Measurements from ENCODE around the gene SMPD4.
"Not testable (repeated sequence)": the region's sequence is repeated elsewhere in the genome, so short reads cannot be mapped to it uniquely, and the experiment has no call there.

DNA sequence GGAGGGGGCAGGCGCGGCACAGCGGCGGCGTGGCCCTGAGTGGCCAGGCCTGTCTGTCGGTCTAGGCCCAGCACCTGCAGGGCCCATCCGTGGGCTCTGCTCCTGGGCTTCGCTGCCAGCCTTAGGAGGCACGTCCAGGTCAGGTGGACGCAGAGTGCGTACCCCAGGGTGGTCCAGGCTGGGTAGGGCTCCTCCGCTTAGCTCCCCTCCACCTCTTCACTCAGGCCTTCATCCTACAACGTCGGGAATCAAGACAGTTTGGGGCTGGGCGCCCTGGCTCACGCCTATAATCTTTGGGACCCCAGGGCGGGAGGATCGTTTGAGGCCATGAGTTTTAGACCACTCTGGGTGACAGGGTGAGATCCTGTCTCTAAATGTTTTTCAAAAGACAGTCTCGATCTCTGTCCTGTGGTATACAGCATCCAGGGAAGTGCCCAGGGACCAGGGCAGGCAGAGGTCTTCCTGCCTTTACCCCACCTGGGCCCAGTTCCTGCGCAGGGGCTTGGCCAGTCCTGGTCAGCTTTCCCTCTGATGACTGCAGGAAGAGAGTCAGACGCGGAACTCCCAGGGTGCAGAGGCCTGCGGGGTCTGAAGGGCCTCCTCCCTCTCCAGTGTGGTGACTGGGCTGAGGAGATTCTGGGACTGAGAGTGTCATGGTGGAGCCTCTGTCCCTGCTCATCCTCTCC lies 1.6 kb upstream of the SMPD4 start:
- TF ChIP-seq, protein P1, sequence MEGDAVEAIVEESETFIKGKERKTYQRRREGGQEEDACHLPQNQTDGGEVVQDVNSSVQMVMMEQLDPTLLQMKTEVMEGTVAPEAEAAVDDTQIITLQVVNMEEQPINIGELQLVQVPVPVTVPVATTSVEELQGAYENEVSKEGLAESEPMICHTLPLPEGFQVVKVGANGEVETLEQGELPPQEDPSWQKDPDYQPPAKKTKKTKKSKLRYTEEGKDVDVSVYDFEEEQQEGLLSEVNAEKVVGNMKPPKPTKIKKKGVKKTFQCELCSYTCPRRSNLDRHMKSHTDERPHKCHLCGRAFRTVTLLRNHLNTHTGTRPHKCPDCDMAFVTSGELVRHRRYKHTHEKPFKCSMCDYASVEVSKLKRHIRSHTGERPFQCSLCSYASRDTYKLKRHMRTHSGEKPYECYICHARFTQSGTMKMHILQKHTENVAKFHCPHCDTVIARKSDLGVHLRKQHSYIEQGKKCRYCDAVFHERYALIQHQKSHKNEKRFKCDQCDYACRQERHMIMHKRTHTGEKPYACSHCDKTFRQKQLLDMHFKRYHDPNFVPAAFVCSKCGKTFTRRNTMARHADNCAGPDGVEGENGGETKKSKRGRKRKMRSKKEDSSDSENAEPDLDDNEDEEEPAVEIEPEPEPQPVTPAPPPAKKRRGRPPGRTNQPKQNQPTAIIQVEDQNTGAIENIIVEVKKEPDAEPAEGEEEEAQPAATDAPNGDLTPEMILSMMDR (IDR thresholded peaks at IDR 0.05): not testable (repeated sequence)
- not testable (repeated sequence) for TF ChIP-seq POLR2A (IDR thresholded peaks at IDR 0.05)

Data from esophagus squamous epithelium (tissue), 4 donors.